Mammary epithelial cell (primary cell): ENCODE measurements around the gene ARG2.
"Not testable (repeated sequence)": the region's sequence is repeated elsewhere in the genome, so short reads cannot be mapped to it uniquely, and the experiment has no call there.

Experiments used
- EZH2 ChIP-seq: IDR thresholded peaks from 2 replicates; pipeline ENCODE4 v1.6.1; 2012; ENCODE audit warnings: low read length, inconsistent platforms, borderline replicate concordance
- TF ChIP-seq, protein P1 (sequence below), 2 donors: IDR thresholded peaks in 1 of 2; conservative IDR thresholded peaks in 1 of 2; 2 replicates each; pipeline ENCODE4 v1.5.1; 2011 to 2012; ENCODE audit warnings: inconsistent platforms in 2 of 2, low read length in 2 of 2, mild to moderate bottlenecking in 2 of 2, control low read depth in 1 of 2, low read depth in 1 of 2; ENCODE audit not compliant: insufficient read depth in 1 of 2; ENCODE audit errors: extremely low read depth in 1 of 2

DNA sequence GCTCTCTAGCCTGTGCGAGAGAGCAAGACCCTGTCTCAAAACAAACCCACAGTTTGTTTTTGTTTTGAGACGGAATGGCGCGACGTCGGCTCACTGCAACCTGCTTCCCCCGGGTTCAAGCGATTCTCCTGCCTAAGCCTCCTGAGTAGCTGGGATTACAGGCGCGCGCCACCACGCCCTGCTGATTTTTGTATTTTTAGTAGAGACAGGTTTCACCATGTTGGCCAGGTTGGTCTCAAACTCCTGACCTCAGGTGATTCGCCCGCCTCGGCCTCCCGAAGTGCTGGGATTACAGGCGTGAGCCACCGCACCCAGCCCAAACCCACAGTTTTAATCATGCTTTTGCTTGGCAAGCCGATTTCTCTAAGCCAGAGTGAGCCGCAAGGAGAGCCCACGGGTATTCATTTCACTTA lies 19.2 kb upstream of the ARG2 start:
- TF ChIP-seq, protein P1, sequence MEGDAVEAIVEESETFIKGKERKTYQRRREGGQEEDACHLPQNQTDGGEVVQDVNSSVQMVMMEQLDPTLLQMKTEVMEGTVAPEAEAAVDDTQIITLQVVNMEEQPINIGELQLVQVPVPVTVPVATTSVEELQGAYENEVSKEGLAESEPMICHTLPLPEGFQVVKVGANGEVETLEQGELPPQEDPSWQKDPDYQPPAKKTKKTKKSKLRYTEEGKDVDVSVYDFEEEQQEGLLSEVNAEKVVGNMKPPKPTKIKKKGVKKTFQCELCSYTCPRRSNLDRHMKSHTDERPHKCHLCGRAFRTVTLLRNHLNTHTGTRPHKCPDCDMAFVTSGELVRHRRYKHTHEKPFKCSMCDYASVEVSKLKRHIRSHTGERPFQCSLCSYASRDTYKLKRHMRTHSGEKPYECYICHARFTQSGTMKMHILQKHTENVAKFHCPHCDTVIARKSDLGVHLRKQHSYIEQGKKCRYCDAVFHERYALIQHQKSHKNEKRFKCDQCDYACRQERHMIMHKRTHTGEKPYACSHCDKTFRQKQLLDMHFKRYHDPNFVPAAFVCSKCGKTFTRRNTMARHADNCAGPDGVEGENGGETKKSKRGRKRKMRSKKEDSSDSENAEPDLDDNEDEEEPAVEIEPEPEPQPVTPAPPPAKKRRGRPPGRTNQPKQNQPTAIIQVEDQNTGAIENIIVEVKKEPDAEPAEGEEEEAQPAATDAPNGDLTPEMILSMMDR (conservative IDR thresholded peaks at IDR 0.05 in 1 of 2, IDR thresholded peaks at IDR 0.05 in 1 of 2; ENCODE audit: extremely low read depth in 1 of 2, insufficient read depth in 1 of 2, low read depth in 1 of 2, low read length in 2 of 2): not testable (repeated sequence)
- not testable (repeated sequence) for TF ChIP-seq EZH2
